ENCODE results near the gene PRR5L.
A peak's percentile ranks its signal among the peaks of the same experiment; 100 is the strongest.

PRR5L gene

DNA sequence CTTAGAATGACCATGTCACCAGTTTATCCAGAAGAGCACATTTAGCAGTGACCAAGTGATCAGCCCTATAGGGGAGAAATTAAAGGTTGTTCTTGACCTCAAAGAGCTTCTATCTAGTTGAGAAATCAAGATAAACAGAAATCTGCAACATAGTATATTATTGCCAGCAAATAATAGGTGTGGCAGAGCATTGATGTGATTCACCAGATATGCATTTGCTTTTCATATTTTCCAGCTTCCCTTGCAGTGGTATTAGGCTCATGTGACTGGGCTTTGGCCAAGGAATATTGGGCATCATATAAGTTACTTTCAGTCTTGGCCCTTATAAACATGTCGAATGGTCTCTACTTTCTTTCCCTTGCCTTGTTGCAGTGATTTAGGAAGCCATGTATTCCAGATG is 41.4 kb upstream of the PRR5L start:
- H3K4me3 ChIP-seq (replicated peaks; ENCODE audit: low read depth, low read length), result no peak overlapping the region
- TF ChIP-seq, protein P1, sequence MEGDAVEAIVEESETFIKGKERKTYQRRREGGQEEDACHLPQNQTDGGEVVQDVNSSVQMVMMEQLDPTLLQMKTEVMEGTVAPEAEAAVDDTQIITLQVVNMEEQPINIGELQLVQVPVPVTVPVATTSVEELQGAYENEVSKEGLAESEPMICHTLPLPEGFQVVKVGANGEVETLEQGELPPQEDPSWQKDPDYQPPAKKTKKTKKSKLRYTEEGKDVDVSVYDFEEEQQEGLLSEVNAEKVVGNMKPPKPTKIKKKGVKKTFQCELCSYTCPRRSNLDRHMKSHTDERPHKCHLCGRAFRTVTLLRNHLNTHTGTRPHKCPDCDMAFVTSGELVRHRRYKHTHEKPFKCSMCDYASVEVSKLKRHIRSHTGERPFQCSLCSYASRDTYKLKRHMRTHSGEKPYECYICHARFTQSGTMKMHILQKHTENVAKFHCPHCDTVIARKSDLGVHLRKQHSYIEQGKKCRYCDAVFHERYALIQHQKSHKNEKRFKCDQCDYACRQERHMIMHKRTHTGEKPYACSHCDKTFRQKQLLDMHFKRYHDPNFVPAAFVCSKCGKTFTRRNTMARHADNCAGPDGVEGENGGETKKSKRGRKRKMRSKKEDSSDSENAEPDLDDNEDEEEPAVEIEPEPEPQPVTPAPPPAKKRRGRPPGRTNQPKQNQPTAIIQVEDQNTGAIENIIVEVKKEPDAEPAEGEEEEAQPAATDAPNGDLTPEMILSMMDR (IDR thresholded peaks at IDR 0.05; ENCODE audit: low read depth, low read length, missing control alignments), result no peak
- DNase-seq (ENCODE audit: extremely low read depth, low read depth), result no peak

DNA sequence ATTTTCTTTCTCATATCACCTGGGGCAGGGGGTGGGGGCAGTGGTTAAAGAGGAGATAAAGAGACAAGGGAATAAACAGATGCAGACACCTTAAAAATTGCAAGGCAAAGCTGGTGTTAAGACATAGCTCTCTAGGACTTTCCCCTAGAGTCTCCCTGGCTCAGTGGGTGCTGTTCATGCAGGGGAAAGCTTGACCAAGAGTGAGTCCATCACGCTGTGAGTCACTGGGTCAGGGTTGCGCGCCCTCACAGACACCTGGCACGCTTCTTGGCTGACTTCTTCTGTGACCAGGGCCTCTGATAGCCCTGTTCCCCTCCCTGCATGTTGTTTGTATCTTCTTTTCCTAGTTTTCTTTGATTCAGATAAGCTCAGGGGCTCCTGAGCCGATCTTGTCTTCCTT is 38.7 kb upstream of the PRR5L start:
- TF ChIP-seq, protein P1 (IDR thresholded peaks at IDR 0.05; ENCODE audit: low read depth, low read length, missing control alignments), result no peak
- DNase-seq (ENCODE audit: extremely low read depth, low read depth), result no peak
- H3K4me3 ChIP-seq (replicated peaks; ENCODE audit: low read depth, low read length), result no peak overlapping the region

DNA sequence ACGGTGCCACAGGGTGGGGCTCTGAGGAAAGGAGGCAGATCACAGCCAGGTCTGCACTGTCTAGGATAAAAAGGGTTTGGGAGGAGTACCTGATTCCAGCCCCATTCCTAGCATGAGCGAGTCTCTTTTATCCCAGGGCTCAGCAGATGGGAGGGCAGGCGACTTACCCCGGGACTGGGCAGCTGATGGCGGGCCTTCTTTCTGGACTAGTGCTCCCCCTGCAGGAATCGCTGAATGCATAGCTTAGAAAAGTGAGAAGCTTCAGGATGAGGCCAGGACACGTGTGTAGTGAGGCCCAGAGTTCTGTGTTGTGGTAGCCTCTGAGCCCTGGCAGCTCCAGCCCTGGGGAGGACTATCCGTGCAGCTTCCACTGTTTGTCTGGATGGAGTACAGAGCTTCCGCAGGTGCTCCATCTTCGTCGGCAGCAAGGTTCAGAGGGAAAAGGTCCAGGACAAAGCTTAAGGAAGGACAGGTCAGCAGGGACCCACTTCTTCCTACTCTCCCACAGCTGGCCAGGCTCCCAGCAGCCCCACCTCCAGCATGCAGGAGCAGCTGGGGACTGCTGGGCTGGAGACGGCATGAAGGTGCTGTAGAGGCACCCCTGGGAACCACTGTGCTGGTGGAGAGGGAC is 37.2 kb upstream of the PRR5L start:
- H3K4me3 ChIP-seq (replicated peaks; ENCODE audit: low read depth, low read length), result no peak overlapping the region
- TF ChIP-seq, protein P1 (IDR thresholded peaks at IDR 0.05; ENCODE audit: low read depth, low read length, missing control alignments), result peak; percentile 76
- DNase-seq (ENCODE audit: extremely low read depth, low read depth), result peak; percentile 33

DNA sequence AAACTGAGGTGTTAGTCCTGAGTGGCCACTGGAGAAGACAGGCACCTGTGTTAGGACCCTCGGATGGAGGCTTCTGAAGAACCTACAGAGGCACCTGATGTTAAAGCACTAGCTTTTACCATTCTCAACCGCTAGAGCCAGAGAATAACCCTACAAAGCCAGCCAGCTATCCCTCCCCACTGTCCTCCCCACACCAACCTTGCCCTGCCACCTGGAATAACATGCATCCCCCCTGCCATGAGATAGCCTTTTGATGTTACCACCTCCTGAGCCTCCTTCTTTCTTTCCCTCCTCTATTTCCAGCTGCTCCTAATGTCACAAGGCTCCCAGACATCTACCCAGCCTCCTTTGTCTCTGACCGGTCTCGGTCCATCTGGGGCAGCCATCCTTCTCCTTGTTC is 35.0 kb upstream of the PRR5L start:
- TF ChIP-seq, protein P1 (IDR thresholded peaks at IDR 0.05; ENCODE audit: low read depth, low read length, missing control alignments), result no peak
- no peak overlapping the region for H3K4me3 ChIP-seq (replicated peaks; ENCODE audit: low read depth, low read length)
- DNase-seq (ENCODE audit: extremely low read depth, low read depth), result no peak

DNA sequence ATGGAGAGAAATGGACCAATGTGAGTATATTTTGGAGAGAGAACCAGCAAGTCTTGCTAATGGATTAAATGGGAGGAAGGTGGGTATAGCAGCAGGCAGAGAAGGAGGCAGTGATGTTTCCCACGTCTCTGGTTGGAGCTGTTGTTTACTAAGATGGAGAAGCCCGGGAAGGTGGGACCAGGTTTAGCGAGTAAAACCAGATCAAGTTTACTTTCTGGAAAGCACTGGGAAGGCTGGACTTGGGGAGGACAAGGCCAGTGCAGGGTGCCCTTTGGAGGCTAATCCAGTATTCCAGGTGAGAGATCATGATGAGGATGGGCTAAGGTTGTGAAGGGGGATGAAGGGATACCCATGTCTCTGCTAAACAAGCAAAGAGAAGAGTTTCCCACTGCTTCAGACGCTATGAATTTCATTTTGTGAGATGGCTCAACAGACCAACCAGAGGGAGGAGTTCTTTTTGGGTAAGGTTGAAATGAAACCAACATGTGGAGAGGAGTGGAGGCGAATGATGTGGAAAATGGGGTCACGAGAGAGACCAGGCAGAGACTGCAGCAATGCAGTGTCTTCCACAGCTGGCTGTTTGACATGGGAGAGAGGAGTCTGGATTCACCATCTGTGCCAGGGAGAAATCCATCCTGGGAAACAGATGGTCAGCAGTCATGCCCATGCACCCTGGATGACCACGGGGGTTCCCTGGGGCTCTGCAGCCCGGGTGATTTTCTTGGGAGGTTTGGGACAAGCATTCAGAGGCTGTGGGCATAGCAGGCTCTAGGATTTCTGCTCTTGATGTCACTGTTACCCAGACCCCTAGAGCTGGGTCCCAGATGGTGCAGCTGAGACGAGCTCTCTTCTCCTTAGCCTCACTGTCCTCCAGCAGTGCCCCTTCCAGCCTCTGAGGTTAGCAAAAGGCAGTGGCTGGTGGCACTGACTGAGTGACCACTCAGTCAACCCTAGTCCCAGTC is 31.8 kb upstream of the PRR5L start:
- H3K4me3 ChIP-seq (replicated peaks; ENCODE audit: low read depth, low read length), result no peak overlapping the region
- DNase-seq (ENCODE audit: extremely low read depth, low read depth), result no peak
- TF ChIP-seq, protein P1 (IDR thresholded peaks at IDR 0.05; ENCODE audit: low read depth, low read length, missing control alignments), result no peak

DNA sequence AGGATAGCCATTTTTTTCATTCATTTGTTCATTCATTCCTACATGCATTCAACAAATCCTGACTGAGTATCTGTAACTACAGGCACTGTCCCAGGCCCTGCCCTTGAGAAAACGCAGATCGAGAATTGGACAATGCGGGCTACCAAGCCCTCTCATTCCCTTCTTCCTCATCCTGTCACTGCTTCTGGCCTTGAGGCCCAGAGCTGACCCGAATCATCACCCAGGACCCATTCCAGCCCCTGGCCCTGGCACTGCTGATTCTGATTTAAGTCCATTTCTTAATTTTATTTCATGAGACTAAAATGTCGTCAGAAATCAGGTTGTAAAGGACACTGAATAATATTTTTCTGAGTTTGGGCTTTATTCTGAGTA is 31.1 kb upstream of the PRR5L start:
- DNase-seq (ENCODE audit: extremely low read depth, low read depth), result no peak
- no peak overlapping the region for H3K4me3 ChIP-seq (replicated peaks; ENCODE audit: low read depth, low read length)
- TF ChIP-seq, protein P1 (IDR thresholded peaks at IDR 0.05; ENCODE audit: low read depth, low read length, missing control alignments), result no peak
